ENCODE results near the gene ISG20. TPM values are rescaled to one million over a fixed set of nuclear protein-coding genes. Genes with fewer than 3 reads are reported as not detected.

ISG20 gene
- total RNA-seq, 4 donors from 2014 or later = 4.3 to 26.7 (median 11.8) TPM

GRCh38 chr15:88605189-88606069 is 33.4 kb upstream of the ISG20 start:
- intact Hi-C loops (cut with DNase I; ENCODE audit: low total_unique reads) = no loop called here
- TF ChIP-seq POLR2A (IDR thresholded peaks at IDR 0.05) = no peak
- TF ChIP-seq CTCF (IDR thresholded peaks at IDR 0.05) = no peak
- 2 to 6% methylated on average over 35 to 45 of the region's 58 CpGs for WGBS, 2 donors
- no peak for DNase-seq (ENCODE audit: low spot score in 2 of 2)
- H3K4me3 ChIP-seq (ENCODE audit: low read depth, poor library complexity, severe bottlenecking) = no peak overlapping the region

GRCh38 chr15:88606070-88606794 is 32.6 kb upstream of the ISG20 start:
- 11 to 12% methylated on average over 26 of the region's 26 CpGs for WGBS, 2 donors
- TF ChIP-seq POLR2A (IDR thresholded peaks at IDR 0.05) (no peak), CTCF (IDR thresholded peaks at IDR 0.05) (no peak)
- DNase-seq (ENCODE audit: low spot score in 2 of 2) = no peak
- intact Hi-C loops (cut with DNase I; ENCODE audit: low total_unique reads) = no loop called here
- no peak overlapping the region for H3K4me3 ChIP-seq (ENCODE audit: low read depth, poor library complexity, severe bottlenecking)

GRCh38 chr15:88607951-88608350 is 30.9 kb upstream of the ISG20 start:
- no peak for TF ChIP-seq CTCF (IDR thresholded peaks at IDR 0.05)
- TF ChIP-seq POLR2A (IDR thresholded peaks at IDR 0.05) = no peak
- DNase-seq (ENCODE audit: low spot score in 2 of 2) = no peak
- WGBS, 2 donors = 82 to 87% methylated on average over 1 of the region's 1 CpG
- intact Hi-C loops (cut with DNase I; ENCODE audit: low total_unique reads) = no loop called here
- H3K4me3 ChIP-seq (ENCODE audit: low read depth, poor library complexity, severe bottlenecking) = no peak overlapping the region

- intact Hi-C loops (cut with DNase I; ENCODE audit: low total_unique reads) = no loop called here
- no peak for DNase-seq (ENCODE audit: low spot score in 2 of 2)
- H3K4me3 ChIP-seq (ENCODE audit: low read depth, poor library complexity, severe bottlenecking) = no peak overlapping the region
- TF ChIP-seq CTCF (IDR thresholded peaks at IDR 0.05) (no peak), POLR2A (IDR thresholded peaks at IDR 0.05) (no peak)
- WGBS, 2 donors = 79 to 81% methylated on average over 4 of the region's 4 CpGs
Measured at GRCh38 chr15:88608607-88609181, 30.1 kb upstream of the ISG20 start.

- no peak for TF ChIP-seq POLR2A (IDR thresholded peaks at IDR 0.05)
- no peak for TF ChIP-seq CTCF (IDR thresholded peaks at IDR 0.05)
- intact Hi-C loops (cut with DNase I; ENCODE audit: low total_unique reads) = loop anchor here (10.0 kb wide), 1 partner anchor 135 kb away; no protein-coding TSS in a partner anchor
- no peak overlapping the region for H3K4me3 ChIP-seq (ENCODE audit: low read depth, poor library complexity, severe bottlenecking)
- WGBS, 2 donors = 66 to 73% methylated on average over 4 of the region's 4 CpGs
- DNase-seq (ENCODE audit: low spot score in 2 of 2) = no peak
Measured at GRCh38 chr15:88609344-88610090, 29.3 kb upstream of the ISG20 start.
